ENCODE data around the gene EHBP1.

EHBP1 gene

DNA sequence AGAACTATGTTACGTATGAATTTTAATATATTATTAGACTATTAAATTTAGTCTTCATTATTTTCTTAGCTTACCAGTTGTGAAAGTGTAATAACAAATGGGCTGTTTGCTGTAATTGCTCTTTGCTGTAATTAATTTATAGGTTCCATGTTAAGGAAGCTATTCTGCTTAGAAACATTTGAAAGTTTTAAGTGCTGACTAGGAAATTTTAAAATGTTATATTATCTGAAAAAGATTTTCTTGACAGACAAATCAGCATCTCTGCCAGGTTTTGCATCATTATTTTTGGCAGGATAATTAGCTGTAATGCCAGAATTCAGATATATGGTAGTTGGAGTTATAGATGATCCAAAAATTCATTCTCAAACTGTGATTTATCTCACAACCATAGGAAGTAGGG lies 387.3 kb downstream of the EHBP1 start:
- Histone ChIP-seq H3K27me3 (ENCODE audit: control insufficient read depth, insufficient read depth, low read length) (no peaks in the 10 kb centered on the region), H3K9ac (ENCODE audit: low read depth, low read length) (no peak overlapping the region), H3K4me3 (ENCODE audit: low read depth, low read length) (no peak overlapping the region), H3K4me1 (ENCODE audit: control insufficient read depth, insufficient read depth, low read length) (peaks cover 3% of the 10 kb centered on the region), H3K36me3 (ENCODE audit: control insufficient read depth, insufficient read depth, low read length) (no peaks in the 10 kb centered on the region), H3K9me3 (ENCODE audit: control insufficient read depth, insufficient read depth, low read length) (no peaks in the 10 kb centered on the region)

DNA sequence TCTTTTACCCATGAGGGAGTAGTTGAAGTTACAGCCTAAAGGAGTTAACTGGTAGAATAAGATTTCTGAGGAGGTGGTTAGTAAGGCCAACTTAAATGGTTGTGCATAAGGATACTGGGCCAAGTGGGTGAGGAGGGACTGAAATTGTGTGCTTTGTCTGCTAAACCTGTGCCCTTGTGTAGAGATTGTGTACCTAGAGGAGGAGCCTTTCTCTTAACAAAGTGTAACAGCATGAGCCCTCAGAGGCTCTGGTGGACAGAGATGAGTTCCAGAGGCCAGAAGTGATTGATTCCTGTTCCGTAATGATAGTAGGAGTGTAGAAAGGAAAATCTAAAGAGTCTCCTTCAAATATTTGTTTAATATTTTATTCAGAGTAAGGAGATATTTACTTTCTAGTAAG lies 388.0 kb downstream of the EHBP1 start:
- H3K9me3 ChIP-seq (ENCODE audit: control insufficient read depth, insufficient read depth, low read length) = no peaks in the 10 kb centered on the region
- H3K4me3 ChIP-seq (ENCODE audit: low read depth, low read length) = no peak overlapping the region
- H3K36me3 ChIP-seq (ENCODE audit: control insufficient read depth, insufficient read depth, low read length) = no peaks in the 10 kb centered on the region
- no peaks in the 10 kb centered on the region for H3K27me3 ChIP-seq (ENCODE audit: control insufficient read depth, insufficient read depth, low read length)
- no peak overlapping the region for H3K9ac ChIP-seq (ENCODE audit: low read depth, low read length)
- H3K4me1 ChIP-seq (ENCODE audit: control insufficient read depth, insufficient read depth, low read length) = peaks cover 3% of the 10 kb centered on the region
